Loucy (cell line): ENCODE measurements around the gene INTS13.
"Not testable (repeated sequence)": the region's sequence is repeated elsewhere in the genome, so short reads cannot be mapped to it uniquely, and the experiment has no call there.

Source experiments
- H2AFZ ChIP-seq: fragments of 200-600 bp; sonication (generic); 2 replicates; pipeline ENCODE4 v1.6.0; 2016; ENCODE audit warnings: antibody characterized with exemption, mild to moderate bottlenecking, low read length, moderate library complexity
- H3F3A ChIP-seq: fragments of 200-600 bp; 2 replicates; pipeline ENCODE4 v1.6.0; 2016; ENCODE audit warnings: antibody characterized with exemption, low read depth, mild to moderate bottlenecking
- H3K27me3 ChIP-seq: fragments of 200-600 bp; sonication (generic); 2 replicates; pipeline ENCODE4 v1.6.1; 2014; ENCODE audit warnings: low read length, mild to moderate bottlenecking; ENCODE audit not compliant: insufficient read depth, poor library complexity, severe bottlenecking
- H3K36me3 ChIP-seq: fragments of 200-600 bp; sonication (generic); 2 replicates; pipeline ENCODE4 v1.6.1; 2016; ENCODE audit warnings: low read length; ENCODE audit not compliant: insufficient read depth
- H3K4me1 ChIP-seq: fragments of 200-600 bp; sonication (generic); 2 replicates; pipeline ENCODE4 v1.5.1; 2014; ENCODE audit warnings: low read length, mild to moderate bottlenecking; ENCODE audit not compliant: insufficient read depth, poor library complexity, severe bottlenecking
- H3K4me2 ChIP-seq: fragments of 200-600 bp; sonication (generic); 2 replicates; pipeline ENCODE4 v1.6.0; 2014; ENCODE audit warnings: antibody characterized with exemption, low read length, low read depth, mild to moderate bottlenecking; ENCODE audit not compliant: poor library complexity, severe bottlenecking
- H3K4me3 ChIP-seq: fragments of 200-600 bp; sonication (generic); 2 replicates; pipeline ENCODE4 v1.5.1; 2014; ENCODE audit warnings: low read length, mild to moderate bottlenecking, mixed read lengths; ENCODE audit not compliant: poor library complexity, severe bottlenecking
- H3K79me2 ChIP-seq: fragments of 200-600 bp; sonication (generic); 2 replicates; pipeline ENCODE4 v1.6.1; 2014; ENCODE audit warnings: low read length; ENCODE audit not compliant: insufficient read depth
- H3K9ac ChIP-seq: fragments of 200-600 bp; sonication (generic); 2 replicates; pipeline ENCODE4 v1.6.0; 2014; ENCODE audit warnings: mild to moderate bottlenecking, low read depth, low read length, moderate library complexity; ENCODE audit not compliant: poor library complexity, severe bottlenecking
- H3K9me2 ChIP-seq: fragments of 200-600 bp; sonication (generic); replicated peaks from 2 replicates; pipeline ENCODE4 v1.6.1; 2016; ENCODE audit warnings: low read depth, low read length, mixed read lengths
- H3K9me3 ChIP-seq: fragments of 200-600 bp; sonication (generic); 2 replicates; pipeline ENCODE4 v1.6.1; 2014; ENCODE audit warnings: mild to moderate bottlenecking, antibody characterized with exemption, low read length, low read depth; ENCODE audit not compliant: insufficient read depth
- H4K20me1 ChIP-seq: fragments of 200-600 bp; sonication (generic); 2 replicates; pipeline ENCODE4 v1.6.0; 2014; ENCODE audit warnings: antibody characterized with exemption, low read length, mild to moderate bottlenecking; ENCODE audit not compliant: insufficient read depth, poor library complexity, severe bottlenecking
- CTCF ChIP-seq: fragments of 200-600 bp; sonication (generic); conservative IDR thresholded peaks from 2 replicates; pipeline ENCODE4 v1.5.1; 2014; ENCODE audit warnings: mild to moderate bottlenecking, antibody characterized with exemption, low read length
- EZH2phosphoT487 ChIP-seq: fragments of 200-600 bp; IDR thresholded peaks from 2 replicates; pipeline ENCODE4 v1.6.1; 2018; ENCODE audit warnings: antibody characterized with exemption, mild to moderate bottlenecking, moderate library complexity, borderline replicate concordance

The INTS13 gene

GRCh38 chr12:26863515-26863914, 74.3 kb downstream of the INTS13 start:
- Histone ChIP-seq H3F3A (peaks cover 6% of the 10 kb centered on the region; the same call in 1 of the 2 replicates), H3K9me3 (no peaks in the 10 kb centered on the region), H2AFZ (no peak overlapping the region), H3K4me1 (peaks cover 21% of the 10 kb centered on the region), H3K79me2 (no peaks in the 10 kb centered on the region), H3K4me3 (no peak overlapping the region), H3K9ac (no peak overlapping the region), H3K27me3 (no peaks in the 10 kb centered on the region), H3K36me3 (no peaks in the 10 kb centered on the region), H4K20me1 (no peaks in the 10 kb centered on the region), H3K9me2 (no peaks in the 10 kb centered on the region), H3K4me2 (no peak overlapping the region)
- TF ChIP-seq EZH2phosphoT487 (no peak), CTCF (peak; percentile 68)

GRCh38 chr12:26862787-26863186, 75.0 kb downstream of the INTS13 start:
- H3K4me1 ChIP-seq, result peaks cover 19% of the 10 kb centered on the region
- not testable (repeated sequence) for H4K20me1 ChIP-seq, H3F3A ChIP-seq, H3K4me2 ChIP-seq, H3K9me3 ChIP-seq, H3K27me3 ChIP-seq, H3K36me3 ChIP-seq, H3K9ac ChIP-seq, H3K4me3 ChIP-seq, H2AFZ ChIP-seq, H3K9me2 ChIP-seq, H3K79me2 ChIP-seq

GRCh38 chr12:26861690-26862089, 76.1 kb downstream of the INTS13 start:
- H3K9me2 ChIP-seq, result no peaks in the 10 kb centered on the region
- no peaks in the 10 kb centered on the region for H3K9me3 ChIP-seq
- no peaks in the 10 kb centered on the region for H4K20me1 ChIP-seq
- H3K4me2 ChIP-seq, result no peak overlapping the region
- H2AFZ ChIP-seq, result no peak overlapping the region
- H3K36me3 ChIP-seq, result no peaks in the 10 kb centered on the region
- H3F3A ChIP-seq, result no peaks in the 10 kb centered on the region; the same call in 1 of the 2 replicates
- no peaks in the 10 kb centered on the region for H3K79me2 ChIP-seq
- no peak overlapping the region for H3K9ac ChIP-seq
- H3K4me3 ChIP-seq, result no peak overlapping the region
- peaks cover 22% of the 10 kb centered on the region for H3K4me1 ChIP-seq
- no peaks in the 10 kb centered on the region for H3K27me3 ChIP-seq
- TF ChIP-seq EZH2phosphoT487 (no peak), CTCF (no peak)

GRCh38 chr12:26857465-26858176, 80.2 kb downstream of the INTS13 start:
- Histone ChIP-seq H3K9me3 (no peaks in the 10 kb centered on the region), H2AFZ (0 out of 2 replicates have a peak overlapping the region, but pooled peaks have one; percentile 16), H3K79me2 (no peaks in the 10 kb centered on the region), H3K9ac (no peak overlapping the region), H3K4me1 (peaks cover 27% of the 10 kb centered on the region), H3F3A (no peaks in the 10 kb centered on the region), H3K36me3 (no peaks in the 10 kb centered on the region), H3K27me3 (no peaks in the 10 kb centered on the region), H4K20me1 (no peaks in the 10 kb centered on the region), H3K4me2 (peak overlapping the region; percentile 33), H3K9me2 (no peaks in the 10 kb centered on the region), H3K4me3 (no peak overlapping the region)
- TF ChIP-seq CTCF (no peak), EZH2phosphoT487 (no peak)
